Hepatocyte (in vitro differentiated cells): ENCODE results near the gene ADRA1B. TPM values are rescaled to one million over a fixed set of nuclear protein-coding genes. Genes with fewer than 3 reads are reported as not detected.

Source experiments
- DNase-seq: peaks from one replicate; pipeline ENCODE4 v3.0.0-alpha.2; 2016; ENCODE audit warnings: low spot score
- H2AFZ ChIP-seq: fragments of 200-600 bp; sonication (generic); 2 replicates; pipeline ENCODE4 v1.6.0; 2016; ENCODE audit warnings: antibody characterized with exemption, mild to moderate bottlenecking
- H3K27ac ChIP-seq: fragments of 200-600 bp; sonication (generic); 2 replicates; pipeline ENCODE4 v1.5.1; 2016; ENCODE audit warnings: mild to moderate bottlenecking
- H3K27me3 ChIP-seq: fragments of 200-600 bp; sonication (generic); 2 replicates; pipeline ENCODE4 v1.6.1; 2016
- H3K36me3 ChIP-seq: fragments of 200-600 bp; sonication (generic); replicated peaks from 2 replicates; pipeline ENCODE4 v1.5.1; 2016; ENCODE audit warnings: low read depth; ENCODE audit not compliant: insufficient read depth
- H3K4me1 ChIP-seq: fragments of 200-600 bp; sonication (generic); 2 replicates; pipeline ENCODE4 v1.5.1; 2016; ENCODE audit warnings: mild to moderate bottlenecking, moderate library complexity; ENCODE audit not compliant: insufficient read depth
- H3K4me2 ChIP-seq: fragments of 200-600 bp; sonication (generic); 2 replicates; pipeline ENCODE4 v1.6.0; 2016
- H3K4me3 ChIP-seq: fragments of 200-600 bp; sonication (generic); 2 replicates; pipeline ENCODE4 v1.5.1; 2016; ENCODE audit warnings: mild to moderate bottlenecking
- H3K79me2 ChIP-seq: fragments of 200-600 bp; sonication (generic); 2 replicates; pipeline ENCODE4 v1.6.0; 2017; ENCODE audit warnings: mild to moderate bottlenecking
- H3K9me2 ChIP-seq: fragments of 200-600 bp; sonication (generic); replicated peaks from 2 replicates; pipeline ENCODE4 v1.6.0; 2017; ENCODE audit warnings: mild to moderate bottlenecking; ENCODE audit not compliant: insufficient read depth
- H3K9me3 ChIP-seq: fragments of 200-600 bp; sonication (generic); 2 replicates; pipeline ENCODE4 v1.5.1; 2016; ENCODE audit warnings: low read depth, mild to moderate bottlenecking
- H4K20me1 ChIP-seq: fragments of 200-600 bp; sonication (generic); 2 replicates; pipeline ENCODE4 v1.6.0; 2016; ENCODE audit warnings: mild to moderate bottlenecking; ENCODE audit not compliant: insufficient read depth, poor library complexity, severe bottlenecking
- CTCF ChIP-seq: fragments of 200-600 bp; sonication (generic); IDR thresholded peaks from 2 replicates; pipeline ENCODE4 v1.5.1; 2016; ENCODE audit warnings: antibody characterized with exemption, mild to moderate bottlenecking; ENCODE audit not compliant: poor library complexity
- EZH2 ChIP-seq: fragments of 200-600 bp; sonication (generic); IDR thresholded peaks from 2 replicates; pipeline ENCODE4 v1.6.1; 2016; ENCODE audit warnings: antibody characterized with exemption, mild to moderate bottlenecking, borderline replicate concordance
- EZH2phosphoT487 ChIP-seq: fragments of 200-600 bp; sonication (generic); IDR thresholded peaks from one replicate; pipeline ENCODE4 v1.6.1; 2018; ENCODE audit warnings: antibody characterized with exemption, mild to moderate bottlenecking, low read depth, moderate library complexity; ENCODE audit not compliant: unreplicated experiment, severe bottlenecking
- WGBS: methylation state at CpG from one replicate; pipeline ENCODE4 v1.1.6; 2016; ENCODE audit warnings: low lambda C conversion rate; ENCODE audit errors: missing lambda C conversion rate; 5-methylcytosine and 5-hydroxymethylcytosine counted together
- polyA plus RNA-seq: library from polyadenylated mRNA; unstranded; fragments of >200 nt; fragmentation: Nextera tagmentation; extraction: Ambion mirVana; gene quantifications from 2 replicates; pipeline ENCODE4 v1.2.1, GENCODE V29; 2016
- total RNA-seq: library from RNA; depleted of rRNA; stranded (reverse); fragments of >200 nt; gene quantifications from 2 replicates; pipeline ENCODE4 v1.2.3, GENCODE V29; 2014

ADRA1B gene
- total and polyA plus RNA-seq, 2 experiments from 2014 or later, result 2.6 to 3.5 TPM

DNA sequence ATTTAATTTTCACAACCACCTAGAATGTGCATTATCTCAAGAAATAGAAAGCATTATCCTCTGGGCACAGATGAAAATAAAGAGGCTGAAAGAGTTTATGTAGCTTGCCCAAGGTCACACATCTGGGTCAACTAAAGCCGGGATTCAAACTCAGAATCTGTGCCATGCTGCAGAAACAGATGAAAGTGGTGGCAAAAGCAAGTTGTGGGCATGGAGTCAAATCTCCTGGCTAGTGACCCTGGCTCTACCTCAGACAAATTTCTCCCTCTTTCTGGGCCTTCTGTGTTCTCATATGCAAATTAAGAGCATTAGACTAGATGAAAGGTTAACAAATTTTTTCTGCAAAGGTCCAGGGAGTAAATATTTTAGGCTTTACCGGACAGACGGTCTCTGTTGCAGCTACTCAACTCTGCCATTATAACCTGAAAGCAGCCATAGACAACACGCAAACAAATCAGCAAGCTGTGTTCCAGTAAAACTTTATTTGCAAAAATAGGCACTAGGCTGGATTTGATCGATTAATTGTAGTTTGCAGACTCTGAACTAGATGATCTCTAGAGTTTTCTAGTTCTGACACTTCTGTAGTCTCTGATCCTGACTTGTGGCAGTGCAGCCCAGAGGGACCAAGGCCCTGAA is 6.0 kb upstream of the ADRA1B start:
- Histone ChIP-seq H3K4me3 (no peak overlapping the region), H4K20me1 (no peaks in the 10 kb centered on the region), H3K79me2 (no peaks in the 10 kb centered on the region), H3K27me3 (peaks cover 14% of the 10 kb centered on the region), H3K27ac (no peak overlapping the region), H3K36me3 (no peaks in the 10 kb centered on the region), H3K9me3 (no peaks in the 10 kb centered on the region), H3K4me2 (no peak overlapping the region), H3K9me2 (no peaks in the 10 kb centered on the region), H3K4me1 (peaks cover 22% of the 10 kb centered on the region), H2AFZ (no peak overlapping the region)
- TF ChIP-seq EZH2phosphoT487 (no peak), EZH2 (no peak), CTCF (no peak)
- WGBS, result 93% methylated on average over 5 of the region's 5 CpGs
- no peak for DNase-seq

DNA sequence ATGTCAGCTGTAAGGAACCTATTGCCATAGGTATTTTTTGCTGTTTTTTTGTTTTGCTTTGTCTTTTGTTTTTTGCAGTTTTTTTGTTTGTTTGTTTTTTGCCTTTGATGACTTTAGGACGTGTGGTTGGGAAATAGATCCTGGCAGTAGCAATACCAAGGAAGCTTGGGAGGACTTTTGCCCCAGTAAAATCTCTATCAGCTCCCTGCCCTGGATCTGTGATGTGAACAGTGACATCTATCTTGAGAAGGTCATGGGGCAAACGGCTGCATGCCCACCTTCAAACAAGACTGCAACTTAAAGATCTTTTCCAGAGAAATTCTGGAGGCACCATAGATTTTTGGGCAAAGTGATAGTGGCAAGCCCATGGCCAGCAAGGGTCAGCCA is 5.4 kb upstream of the ADRA1B start:
- Histone ChIP-seq H3K27me3 (peaks cover 19% of the 10 kb centered on the region), H3K36me3 (no peaks in the 10 kb centered on the region), H3K4me3 (no peak overlapping the region), H4K20me1 (no peaks in the 10 kb centered on the region), H3K9me2 (no peaks in the 10 kb centered on the region), H2AFZ (no peak overlapping the region), H3K9me3 (no peaks in the 10 kb centered on the region), H3K4me1 (peaks cover 25% of the 10 kb centered on the region), H3K79me2 (no peaks in the 10 kb centered on the region), H3K27ac (peak overlapping the region; percentile 15), H3K4me2 (no peak overlapping the region)
- DNase-seq, result no peak
- WGBS, result 59% methylated on average over 2 of the region's 2 CpGs
- no peak for TF ChIP-seq EZH2phosphoT487
- no peak for TF ChIP-seq EZH2
- no peak for TF ChIP-seq CTCF

- DNase-seq, result peak; percentile 39
- H2AFZ ChIP-seq, result no peak overlapping the region
- H3K4me3 ChIP-seq, result no peak overlapping the region
- H3K9me2 ChIP-seq, result no peaks in the 10 kb centered on the region
- H3K79me2 ChIP-seq, result no peaks in the 10 kb centered on the region
- H3K4me2 ChIP-seq, result no peak overlapping the region
- no peaks in the 10 kb centered on the region for H4K20me1 ChIP-seq
- H3K27me3 ChIP-seq, result peaks cover 22% of the 10 kb centered on the region
- peak overlapping the region; percentile 36 for H3K27ac ChIP-seq
- H3K4me1 ChIP-seq, result peaks cover 28% of the 10 kb centered on the region
- H3K36me3 ChIP-seq, result no peaks in the 10 kb centered on the region
- no peaks in the 10 kb centered on the region for H3K9me3 ChIP-seq
- no peak for TF ChIP-seq EZH2phosphoT487
- TF ChIP-seq EZH2, result no peak
- no peak for TF ChIP-seq CTCF
- 81% methylated on average over 4 of the region's 4 CpGs for WGBS
These were observed 4.9 kb upstream of the ADRA1B start for GRCh38 chr5:159911349-159911748.
